Measurements from ENCODE around the gene ROR1.

The ROR1 gene

GRCh38 chr1:63887809-63888208, 114.0 kb downstream of the ROR1 start:
- CTCF ChIA-PET = interaction anchor here (0.5 to 1.2 kb wide), 2 partner anchors 47 to 196 kb away, joined by 3 to 4 read pairs; no protein-coding TSS in a partner anchor
- peaks cover 6% of the 10 kb centered on the region; the same call in 1 of the 2 replicates for H3K4me1 ChIP-seq (ENCODE audit: control insufficient read depth, insufficient read depth, low read length)
- H3K4me3 ChIP-seq (ENCODE audit: low read depth, low read length) = no peak overlapping the region
- no peaks in the 10 kb centered on the region for H3K9me3 ChIP-seq (ENCODE audit: control insufficient read depth, insufficient read depth, low read depth, low read length)
- TF ChIP-seq SCRT2 (tag by site-specific recombination; IDR thresholded peaks at IDR 0.05) (no peak), ZBTB44 (tag by site-specific recombination; IDR thresholded peaks at IDR 0.05) (no peak), ZNF664 (tag by site-specific recombination; IDR thresholded peaks at IDR 0.05) (no peak), ZNF777 (tag by site-specific recombination; IDR thresholded peaks at IDR 0.05; ENCODE audit: borderline replicate concordance) (no peak), ZNF561 (tag by site-specific recombination; IDR thresholded peaks at IDR 0.05; ENCODE audit: borderline replicate concordance) (no peak), ZNF639 (tag by site-specific recombination; IDR thresholded peaks at IDR 0.05) (no peak), ZNF221 (tag by site-specific recombination; IDR thresholded peaks at IDR 0.05; ENCODE audit: borderline replicate concordance) (no peak), PRDM10 (tag by site-specific recombination; IDR thresholded peaks at IDR 0.05) (no peak)
- H3K36me3 ChIP-seq (ENCODE audit: control insufficient read depth in 2 of 2, insufficient read depth in 1 of 2, low read length in 2 of 2) = no peaks in the 10 kb centered on the region
- POLR2A ChIA-PET = interaction anchor here (0.6 kb wide), 1 partner anchor 119 kb away, joined by 3 read pairs; no protein-coding TSS in a partner anchor
- no peak overlapping the region for H3K27ac ChIP-seq (ENCODE audit: extremely low read depth, low read depth, low read length)

GRCh38 chr1:63888984-63889383, 115.2 kb downstream of the ROR1 start:
- POLR2A ChIA-PET = interaction anchor here (0.6 kb wide), 1 partner anchor 24 kb away, joined by 5 read pairs; no protein-coding TSS in a partner anchor
- TF ChIP-seq PRDM1 (tag by site-specific recombination; IDR thresholded peaks at IDR 0.05) (no peak), SP7 (tag by site-specific recombination; IDR thresholded peaks at IDR 0.05) (no peak), ZNF747 (tag by site-specific recombination; IDR thresholded peaks at IDR 0.05) (no peak), ZNF350 (tag by site-specific recombination; IDR thresholded peaks at IDR 0.05) (no peak), EGR2 (tag by site-specific recombination; IDR thresholded peaks at IDR 0.05; ENCODE audit: low read depth) (no peak), HOXA7 (CRISPR knock-in tag; IDR thresholded peaks at IDR 0.05; ENCODE audit: borderline replicate concordance) (no peak), ZNF202 (tag by site-specific recombination; IDR thresholded peaks at IDR 0.05; ENCODE audit: borderline replicate concordance) (no peak)
- Histone ChIP-seq H3K36me3 (ENCODE audit: control insufficient read depth in 2 of 2, insufficient read depth in 1 of 2, low read length in 2 of 2) (no peaks in the 10 kb centered on the region), H3K4me3 (ENCODE audit: low read depth, low read length) (no peak overlapping the region), H3K9me3 (ENCODE audit: control insufficient read depth, insufficient read depth, low read depth, low read length) (no peaks in the 10 kb centered on the region), H3K27ac (ENCODE audit: extremely low read depth, low read depth, low read length) (no peak overlapping the region), H3K4me1 (ENCODE audit: control insufficient read depth, insufficient read depth, low read length) (peaks cover 13% of the 10 kb centered on the region; the same call in 1 of the 2 replicates)
- CTCF ChIA-PET = no interaction called here

- POLR2A ChIA-PET = no interaction called here
- CTCF ChIA-PET = interaction anchor here (0.5 to 0.9 kb wide), 2 partner anchors 24 to 27 kb away, joined by 4 read pairs; no protein-coding TSS in a partner anchor
- H3K9me3 ChIP-seq (ENCODE audit: control insufficient read depth, insufficient read depth, low read depth, low read length) = no peaks in the 10 kb centered on the region
- no peaks in the 10 kb centered on the region for H3K36me3 ChIP-seq (ENCODE audit: control insufficient read depth in 2 of 2, insufficient read depth in 1 of 2, low read length in 2 of 2)
- no peak overlapping the region for H3K27ac ChIP-seq (ENCODE audit: extremely low read depth, low read depth, low read length)
- TF ChIP-seq ZNF121 (tag by site-specific recombination; IDR thresholded peaks at IDR 0.05) (no peak), ZNF248 (tag by site-specific recombination; IDR thresholded peaks at IDR 0.05) (no peak), ZBTB10 (tag by site-specific recombination; IDR thresholded peaks at IDR 0.05) (no peak), ZNF548 (tag by site-specific recombination; IDR thresholded peaks at IDR 0.05) (no peak), KLF8 (tag by site-specific recombination; IDR thresholded peaks at IDR 0.05) (no peak)
- H3K4me1 ChIP-seq (ENCODE audit: control insufficient read depth, insufficient read depth, low read length) = peaks cover 9% of the 10 kb centered on the region; the same call in 1 of the 2 replicates
- no peak overlapping the region for H3K4me3 ChIP-seq (ENCODE audit: low read depth, low read length)
Measured at GRCh38 chr1:63890468-63890867, 116.7 kb downstream of the ROR1 start.

Measured in HEK293 (cell line).